Panc1 (cell line): ENCODE data around the gene GIGYF1. TPM values are rescaled to one million over a fixed set of nuclear protein-coding genes. Genes with fewer than 3 reads are reported as not detected.

ENCODE experiments used
- ATAC-seq: fragments of 200-7000 bp; cut with Tn5 transposase; 2 replicates; pipeline ENCODE4 v1.9.1; 2020; ENCODE audit warnings: mild to moderate bottlenecking, moderate library complexity
- BruUV-seq: library from RNA; stranded (reverse); fragments of 400-500 nt; replicated peaks from 2 replicates; lab custom pipeline; 2021; lab: Mats Ljungman, UMichigan
- CTCF ChIA-PET: fragments of 300-600 bp; sonication (Branson Sonifier 250); formaldehyde crosslinking; loops from one replicate; lab custom pipeline; 2022; ENCODE audit warnings: antibody characterized with exemption; lab: Charles Lee
- POLR2A ChIA-PET: fragments of 300-600 bp; sonication (Branson Sonifier 250); formaldehyde crosslinking; loops from one replicate; lab custom pipeline; 2022; ENCODE audit warnings: antibody characterized with exemption; lab: Charles Lee
- DNase-seq: peaks from one replicate; pipeline ENCODE4 v3.0.0-alpha.2; 2010; ENCODE audit warnings: low read depth, low spot score
- H3K27ac ChIP-seq: 2 replicates; pipeline ENCODE4 v1.5.1; 2011; ENCODE audit warnings: mild to moderate bottlenecking, low read length, inconsistent platforms
- H3K27me3 ChIP-seq: fragments of 200-500 bp; sonication (Bioruptor generic); 2 replicates; pipeline ENCODE4 v1.6.0; 2014; ENCODE audit warnings: low read length, inconsistent platforms; ENCODE audit not compliant: control insufficient read depth, insufficient read depth
- H3K36me3 ChIP-seq: fragments of 200-500 bp; sonication (Bioruptor generic); 2 replicates; pipeline ENCODE4 v1.5.1; 2014; ENCODE audit warnings: inconsistent platforms, mild to moderate bottlenecking, low read length, moderate library complexity; ENCODE audit not compliant: control insufficient read depth, insufficient read depth
- H3K4me1 ChIP-seq: 2 replicates; pipeline ENCODE4 v1.5.1; 2011; ENCODE audit warnings: inconsistent platforms, mild to moderate bottlenecking, low read length, moderate library complexity; ENCODE audit not compliant: control insufficient read depth, insufficient read depth
- H3K4me3 ChIP-seq, 2 experiments: 2 replicates each; pipeline ENCODE4 v1.5.1; 2011 to 2012; ENCODE audit warnings: low read depth in 2 of 2, low read length in 2 of 2, mild to moderate bottlenecking in 2 of 2, inconsistent platforms in 1 of 2, moderate library complexity in 1 of 2
- H3K9me3 ChIP-seq: fragments of 200-500 bp; sonication (Bioruptor generic); 2 replicates; pipeline ENCODE4 v1.5.1; 2014; ENCODE audit warnings: low read depth, mild to moderate bottlenecking, inconsistent platforms, low read length, moderate library complexity; ENCODE audit not compliant: control insufficient read depth, insufficient read depth
- CTCF ChIP-seq: fragments of 450-650 bp; IDR thresholded peaks from 2 replicates; pipeline ENCODE4 v1.5.1; 2017; ENCODE audit warnings: mild to moderate bottlenecking
- POLR2AphosphoS5 ChIP-seq: IDR thresholded peaks from 2 replicates; pipeline ENCODE4 v1.6.1; 2012; ENCODE audit warnings: mild to moderate bottlenecking, low read depth, low read length, moderate library complexity
- REST ChIP-seq, 2 experiments: IDR thresholded peaks; 2 replicates each; pipeline ENCODE4 v1.6.1; 2011 to 2012; ENCODE audit warnings: low read depth in 2 of 2, control low read depth in 1 of 2, low read length in 1 of 2, mild to moderate bottlenecking in 1 of 2, moderate library complexity in 1 of 2; ENCODE audit not compliant: insufficient read depth in 1 of 2
- SIN3A ChIP-seq: IDR thresholded peaks from 2 replicates; pipeline ENCODE4 v1.6.1; 2012; ENCODE audit warnings: low read depth, mild to moderate bottlenecking, low read length, moderate library complexity, borderline replicate concordance; ENCODE audit not compliant: insufficient read depth
- TCF7L2 ChIP-seq: IDR thresholded peaks from 2 replicates; pipeline ENCODE4 v1.6.1; 2011; ENCODE audit warnings: mild to moderate bottlenecking, low read depth, low read length, inconsistent platforms
- in situ Hi-C: cut with HindIII; loops from 2 replicates; pipeline ENCODE4 v1.10.0; 2016; ENCODE audit warnings: low sequenced_read_pairs, low pct_unique_long_range_greater_than_20kb
- intact Hi-C: fragments of 100-400 bp; cut with micrococcal nuclease; formaldehyde crosslinking; loops from one replicate; pipeline ENCODE4 v1.10.0; 2022; ENCODE audit not compliant: unreplicated experiment
- total RNA-seq: library from RNA; stranded (reverse); gene quantifications from one replicate; pipeline ENCODE4 v1.2.1, GENCODE V29; 2021; ENCODE audit not compliant: unreplicated experiment

GIGYF1 gene
- total RNA-seq, 1 experiment from 2014 or later = 52.6 TPM

DNA sequence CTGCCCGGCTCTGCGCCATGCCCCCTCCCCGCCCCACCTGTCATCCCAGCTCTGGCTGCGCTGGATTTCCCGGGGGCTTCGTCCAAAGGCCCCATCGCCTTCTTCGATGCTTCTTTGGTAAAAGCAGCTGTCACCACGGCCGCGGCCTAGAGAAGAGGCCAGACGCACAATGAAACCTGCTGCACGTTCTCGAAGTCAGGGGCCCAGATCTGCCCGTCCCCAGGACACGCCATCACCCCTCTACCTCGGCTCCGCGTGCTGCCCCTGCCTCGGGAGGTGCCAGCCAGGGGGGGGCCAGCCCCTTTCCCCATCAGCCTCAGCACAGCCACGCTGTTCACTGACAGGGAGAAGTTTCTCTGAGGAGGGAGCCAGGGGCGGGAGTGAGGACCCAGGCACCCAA is 6.8 kb downstream of the GIGYF1 start:
- in situ Hi-C loops = no loop called here
- no peaks in the 10 kb centered on the region for H3K27me3 ChIP-seq
- no peak for TF ChIP-seq CTCF
- no peak for TF ChIP-seq SIN3A
- no peak for TF ChIP-seq POLR2AphosphoS5
- no peak for TF ChIP-seq TCF7L2
- TF ChIP-seq REST (IDR thresholded peaks at IDR 0.05; ENCODE audit: insufficient read depth in 1 of 2, low read depth in 2 of 2, low read length in 1 of 2) = no peak
- POLR2A ChIA-PET = no interaction called here
- no peak overlapping the region for H3K4me3 ChIP-seq
- H3K9me3 ChIP-seq = no peaks in the 10 kb centered on the region
- no peak for DNase-seq
- no peak overlapping the region for H3K27ac ChIP-seq
- peaks cover 19% of the 10 kb centered on the region for H3K4me1 ChIP-seq
- CTCF ChIA-PET = no interaction called here
- no peaks in the 10 kb centered on the region for H3K36me3 ChIP-seq
- BruUV-seq = no TSS peak
- intact Hi-C loops = loop anchor here (10.0 kb wide), 1 partner anchor 52 kb away; no protein-coding TSS in a partner anchor
- ATAC-seq = no peak

DNA sequence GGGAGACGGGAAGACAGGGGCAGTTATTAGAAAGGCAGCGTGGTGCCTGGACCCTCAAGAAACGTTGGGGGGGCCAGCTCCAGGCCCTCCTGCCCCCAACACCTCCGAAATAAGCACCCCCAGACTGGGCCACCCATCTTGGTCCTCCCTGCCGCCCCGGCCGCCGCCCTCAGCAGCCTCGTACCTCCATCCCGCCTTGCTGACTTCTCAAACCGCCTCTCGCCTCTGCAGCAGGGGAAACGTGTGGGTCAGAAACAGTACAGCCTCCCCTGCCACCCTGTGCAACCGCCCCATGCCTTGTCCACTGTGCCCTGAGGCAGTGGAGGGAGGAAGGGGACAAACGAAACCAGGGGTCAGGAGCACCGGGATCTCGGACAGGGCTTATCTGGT is 7.2 kb downstream of the GIGYF1 start:
- DNase-seq (no peak), ATAC-seq (no peak)
- no TSS peak for BruUV-seq
- CTCF ChIA-PET = no interaction called here
- no peak for TF ChIP-seq POLR2AphosphoS5
- TF ChIP-seq REST (IDR thresholded peaks at IDR 0.05; ENCODE audit: insufficient read depth in 1 of 2, low read depth in 2 of 2, low read length in 1 of 2) = no peak
- no peak for TF ChIP-seq SIN3A
- no peak for TF ChIP-seq CTCF
- no peak for TF ChIP-seq TCF7L2
- intact Hi-C loops (loop anchor here (10.0 kb wide), 1 partner anchor 52 kb away; no protein-coding TSS in a partner anchor), in situ Hi-C loops (no loop called here)
- Histone ChIP-seq H3K4me3 (no peak overlapping the region), H3K27ac (no peak overlapping the region), H3K4me1 (peaks cover 17% of the 10 kb centered on the region), H3K9me3 (no peaks in the 10 kb centered on the region), H3K27me3 (no peaks in the 10 kb centered on the region), H3K36me3 (no peaks in the 10 kb centered on the region)
- POLR2A ChIA-PET = no interaction called here
